Endothelial cell of umbilical vein (primary cell): ENCODE measurements around the gene RAB7B. TPM values are rescaled to one million over a fixed set of nuclear protein-coding genes. Genes with fewer than 3 reads are reported as not detected.

ENCODE experiments used
- BruUV-seq: library from RNA; stranded (reverse); fragments of 400-500 nt; replicated peaks from 2 replicates; lab custom pipeline; 2021; lab: Mats Ljungman, UMichigan
- CTCF ChIA-PET: fragments of 300-600, 350-600 bp; sonication (Branson Sonifier 250); formaldehyde crosslinking; loops from one replicate; lab custom pipeline; 2021; ENCODE audit warnings: antibody characterized with exemption, inconsistent platforms; lab: Charles Lee
- POLR2A ChIA-PET: fragments of 300-600, 350-600 bp; sonication (Branson Sonifier 250); formaldehyde crosslinking; loops from one replicate; lab custom pipeline; 2021; ENCODE audit warnings: antibody characterized with exemption, inconsistent platforms; lab: Charles Lee
- DNase-seq: peaks from one replicate; pipeline ENCODE4 v3.0.0-alpha.2; 2011; ENCODE audit warnings: low read depth, low spot score
- FAIRE-seq: peaks from 2 replicates; lab custom pipeline; 2011; peaks lifted over from hg19 to GRCh38; lab: Jason Lieb, UNC
- H2AFZ ChIP-seq: 2 replicates; pipeline ENCODE4 v1.6.0; 2012; ENCODE audit warnings: low read depth, low read length, control low read depth, inconsistent platforms
- H3K27ac ChIP-seq: 2 replicates; pipeline ENCODE4 v1.5.1; 2011; ENCODE audit warnings: low read depth, mild to moderate bottlenecking, control low read depth, low read length, moderate library complexity; ENCODE audit not compliant: insufficient read depth
- H3K27me3 ChIP-seq, 2 experiments: 2 replicates each; pipeline versions ENCODE4 v1.6.0 to v1.6.1; 2011; ENCODE audit warnings: low read length in 2 of 2, mixed read lengths in 1 of 2; ENCODE audit not compliant: control insufficient read depth in 2 of 2, insufficient read depth in 2 of 2
- H3K36me3 ChIP-seq, 2 experiments: 2 replicates in 1 of 2; 3 replicates in 1 of 2; pipeline ENCODE4 v1.5.1; 2011; ENCODE audit warnings: low read length in 2 of 2, mild to moderate bottlenecking in 1 of 2, moderate library complexity in 1 of 2; ENCODE audit not compliant: control insufficient read depth in 2 of 2, insufficient read depth in 2 of 2; ENCODE audit errors: extremely low read depth in 1 of 2
- H3K4me1 ChIP-seq: 3 replicates; pipeline ENCODE4 v1.5.1; 2011; ENCODE audit warnings: mild to moderate bottlenecking, low read length; ENCODE audit not compliant: control insufficient read depth, insufficient read depth; ENCODE audit errors: extremely low read depth
- H3K4me2 ChIP-seq: 2 replicates; pipeline ENCODE4 v1.6.1; 2011; ENCODE audit warnings: low read length, control low read depth, mixed read lengths; ENCODE audit not compliant: insufficient read depth
- H3K4me3 ChIP-seq, 3 experiments: fragments of 200-600 bp in 1 of 3; sonication (generic), shearing (Covaris generic) in 1 of 3; replicated peaks in 1 of 3; 2 replicates each; pipeline ENCODE4 v1.5.1; 2011 to 2016; ENCODE audit warnings: control low read depth in 3 of 3, low read length in 3 of 3, mild to moderate bottlenecking in 2 of 3, inconsistent platforms in 1 of 3, low read depth in 1 of 3, moderate library complexity in 1 of 3; ENCODE audit not compliant: insufficient read depth in 1 of 3
- H3K79me2 ChIP-seq: 2 replicates; pipeline ENCODE4 v1.6.0; 2012; ENCODE audit warnings: low read length, inconsistent platforms; ENCODE audit not compliant: control insufficient read depth, insufficient read depth
- H3K9ac ChIP-seq: replicated peaks from 2 replicates; pipeline ENCODE3; 2011; ENCODE audit warnings: low read length, control low read depth; ENCODE audit not compliant: insufficient read depth; ENCODE audit errors: extremely low read depth
- H3K9me1 ChIP-seq: replicated peaks from 3 replicates; pipeline ENCODE4 v1.6.0; 2011; ENCODE audit warnings: mild to moderate bottlenecking, low read length; ENCODE audit not compliant: control insufficient read depth, insufficient read depth; ENCODE audit errors: extremely low read depth
- H3K9me3 ChIP-seq: replicated peaks from 2 replicates; pipeline ENCODE4 v1.5.1; 2012; ENCODE audit warnings: low read length, inconsistent platforms; ENCODE audit not compliant: control insufficient read depth, insufficient read depth
- H4K20me1 ChIP-seq: replicated peaks from 2 replicates; pipeline ENCODE3; 2011; ENCODE audit warnings: mild to moderate bottlenecking, low read length; ENCODE audit not compliant: control insufficient read depth, insufficient read depth; ENCODE audit errors: extremely low read depth
- EZH2 ChIP-seq: IDR thresholded peaks from 2 replicates; pipeline ENCODE4 v1.6.1; 2012; ENCODE audit warnings: borderline replicate concordance, low read depth, mild to moderate bottlenecking, moderate library complexity, low read length, inconsistent platforms; ENCODE audit not compliant: severe bottlenecking
- FOS ChIP-seq: IDR thresholded peaks from 2 replicates; pipeline ENCODE4 v1.6.1; 2011; ENCODE audit warnings: mild to moderate bottlenecking, low read length, moderate library complexity, borderline replicate concordance; ENCODE audit not compliant: insufficient read depth
- GATA2 ChIP-seq: IDR thresholded peaks from 2 replicates; pipeline ENCODE4 v1.7.0; 2011; ENCODE audit warnings: low read depth, mild to moderate bottlenecking, moderate library complexity, mixed read lengths, low read length; ENCODE audit not compliant: insufficient read length, insufficient read depth
- JUN ChIP-seq: IDR thresholded peaks from 2 replicates; pipeline ENCODE4 v1.6.1; 2011; ENCODE audit warnings: borderline replicate concordance, low read depth; ENCODE audit not compliant: insufficient read length, insufficient read depth
- MAX ChIP-seq: IDR thresholded peaks from 2 replicates; pipeline ENCODE4 v1.6.1; 2011; ENCODE audit not compliant: insufficient read depth, insufficient read length
- POLR2AphosphoS5 ChIP-seq: IDR thresholded peaks from 2 replicates; pipeline ENCODE4 v1.6.1; 2012; ENCODE audit warnings: low read depth, mild to moderate bottlenecking, control low read depth, low read length, moderate library complexity; ENCODE audit not compliant: insufficient read depth
- dilution Hi-C: fragments of 300-500 bp; cut with MboI; formaldehyde crosslinking; loops from one replicate; pipeline ENCODE4 v1.15.0; 2019; ENCODE audit warnings: low sequenced_read_pairs; ENCODE audit not compliant: extremely low pct_ligation_motif_present
- intact Hi-C: fragments of 100-400 bp; cut with micrococcal nuclease; formaldehyde crosslinking; loops from one replicate; pipeline ENCODE4 v1.10.0; 2022
- polyA plus RNA-seq, 4 experiments: library from polyadenylated mRNA; depleted of rRNA in 3 of 4; stranded (reverse) in 3 of 4; unstranded in 1 of 4; fragments of >200 nt; gene quantifications; 2 replicates each; pipeline versions ENCODE4 v1.2.1 to v1.2.3, GENCODE V29; 2011 to 2012; ENCODE audit warnings: missing spikeins in 1 of 4
- total RNA-seq: library from RNA; stranded (reverse); gene quantifications from 2 replicates; pipeline ENCODE4 v1.2.3, GENCODE V29; 2021
- TF ChIP-seq, protein P1 (sequence below), 2 donors: IDR thresholded peaks; 1 replicate in 1 of 2; 2 replicates in 1 of 2; pipeline ENCODE4 v1.5.1; 2011; ENCODE audit warnings: low read length in 2 of 2, mild to moderate bottlenecking in 2 of 2, moderate library complexity in 2 of 2, control low read depth in 1 of 2, inconsistent platforms in 1 of 2, low read depth in 1 of 2; ENCODE audit not compliant: insufficient read depth in 1 of 2; ENCODE audit errors: extremely low read depth in 1 of 2

Gene RAB7B
- total and polyA plus RNA-seq, 2 donors (not counting 3 experiments of a cell fraction or from before 2014, with no cell fraction given), result 0.15 TPM; not detected in 1

DNA sequence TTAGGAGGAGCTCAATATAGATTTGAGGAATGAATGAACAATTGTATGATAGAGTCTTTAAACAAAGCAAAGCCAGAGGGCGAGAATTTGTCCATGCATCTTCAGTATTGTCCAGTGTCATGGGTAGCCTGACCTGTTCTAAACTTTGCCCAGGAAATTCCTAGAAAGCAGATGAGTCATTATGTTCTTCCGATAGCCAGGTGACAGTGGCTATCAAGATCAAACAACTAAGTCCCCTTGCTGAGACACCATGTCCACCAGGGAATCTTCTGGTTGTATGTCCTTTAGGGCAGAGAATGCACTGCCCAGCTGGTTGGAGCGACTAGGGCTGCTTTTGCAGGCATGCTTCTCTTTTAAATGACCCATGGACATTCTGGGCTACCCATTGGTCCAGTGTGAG lies 58.1 kb downstream of the RAB7B start:
- POLR2A ChIA-PET, result no interaction called here

GRCh38 chr1:205944525-205944924 lies 58.7 kb downstream of the RAB7B start:
- no peaks in the 10 kb centered on the region for H4K20me1 ChIP-seq
- FAIRE-seq, result no peak
- H2AFZ ChIP-seq, result no peak overlapping the region
- H3K79me2 ChIP-seq, result no peaks in the 10 kb centered on the region
- H3K9ac ChIP-seq, result no peak overlapping the region
- no peak overlapping the region for H3K27ac ChIP-seq
- TF ChIP-seq, protein P1, sequence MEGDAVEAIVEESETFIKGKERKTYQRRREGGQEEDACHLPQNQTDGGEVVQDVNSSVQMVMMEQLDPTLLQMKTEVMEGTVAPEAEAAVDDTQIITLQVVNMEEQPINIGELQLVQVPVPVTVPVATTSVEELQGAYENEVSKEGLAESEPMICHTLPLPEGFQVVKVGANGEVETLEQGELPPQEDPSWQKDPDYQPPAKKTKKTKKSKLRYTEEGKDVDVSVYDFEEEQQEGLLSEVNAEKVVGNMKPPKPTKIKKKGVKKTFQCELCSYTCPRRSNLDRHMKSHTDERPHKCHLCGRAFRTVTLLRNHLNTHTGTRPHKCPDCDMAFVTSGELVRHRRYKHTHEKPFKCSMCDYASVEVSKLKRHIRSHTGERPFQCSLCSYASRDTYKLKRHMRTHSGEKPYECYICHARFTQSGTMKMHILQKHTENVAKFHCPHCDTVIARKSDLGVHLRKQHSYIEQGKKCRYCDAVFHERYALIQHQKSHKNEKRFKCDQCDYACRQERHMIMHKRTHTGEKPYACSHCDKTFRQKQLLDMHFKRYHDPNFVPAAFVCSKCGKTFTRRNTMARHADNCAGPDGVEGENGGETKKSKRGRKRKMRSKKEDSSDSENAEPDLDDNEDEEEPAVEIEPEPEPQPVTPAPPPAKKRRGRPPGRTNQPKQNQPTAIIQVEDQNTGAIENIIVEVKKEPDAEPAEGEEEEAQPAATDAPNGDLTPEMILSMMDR (IDR thresholded peaks at IDR 0.05; ENCODE audit: extremely low read depth in 1 of 2, insufficient read depth in 1 of 2, low read depth in 1 of 2, low read length in 2 of 2), result no peak
- TF ChIP-seq JUN, result no peak
- no peak for TF ChIP-seq MAX
- ChIA-PET POLR2A (no interaction called here), CTCF (interaction anchor here (0.7 to 9.3 kb wide), 4 partner anchors 10 to 48 kb away, joined by 3 to 67 read pairs (median 4); no protein-coding TSS in a partner anchor)
- no peaks in the 10 kb centered on the region for H3K9me3 ChIP-seq
- no peaks in the 10 kb centered on the region for H3K9me1 ChIP-seq
- dilution Hi-C loops, result no loop called here
- peaks cover 20 to 22% of the 10 kb centered on the region in 2 experiments for H3K27me3 ChIP-seq
- no TSS peak for BruUV-seq
- H3K4me1 ChIP-seq, result no peaks in the 10 kb centered on the region
- no peaks in the 10 kb centered on the region for H3K36me3 ChIP-seq
- intact Hi-C loops, result no loop called here
- no peak overlapping the region for H3K4me2 ChIP-seq
- DNase-seq, result no peak
- no peak overlapping the region for H3K4me3 ChIP-seq

More for the DNA sequence above, 58.1 kb downstream of the RAB7B start:
- Histone ChIP-seq H3K79me2 (no peaks in the 10 kb centered on the region), H3K4me1 (no peaks in the 10 kb centered on the region), H4K20me1 (no peaks in the 10 kb centered on the region), H3K9me3 (no peaks in the 10 kb centered on the region), H3K4me3 (no peak overlapping the region), H3K9me1 (no peaks in the 10 kb centered on the region), H3K4me2 (no peak overlapping the region), H2AFZ (no peak overlapping the region), H3K9ac (no peak overlapping the region), H3K27me3 (peaks cover 20 to 22% of the 10 kb centered on the region in 2 experiments), H3K27ac (no peak overlapping the region), H3K36me3 (no peaks in the 10 kb centered on the region)
- no peak for FAIRE-seq
- BruUV-seq, result no TSS peak
- intact Hi-C loops, result no loop called here
- CTCF ChIA-PET, result interaction anchor here (1.2 to 9.3 kb wide), 2 partner anchors 10 to 32 kb away, joined by 3 to 67 read pairs; no protein-coding TSS in a partner anchor
- no peak for DNase-seq
- dilution Hi-C loops, result no loop called here
- TF ChIP-seq, protein P1 (IDR thresholded peaks at IDR 0.05; ENCODE audit: extremely low read depth in 1 of 2, insufficient read depth in 1 of 2, low read depth in 1 of 2, low read length in 2 of 2), result no peak
- no peak for TF ChIP-seq EZH2
- TF ChIP-seq POLR2AphosphoS5, result no peak
- no peak for TF ChIP-seq GATA2
- no peak for TF ChIP-seq FOS
